HG03139 (cell line): Measurements from ENCODE around the gene TREM1.

Experiments used
- ATAC-seq: cut with Tn5 transposase; IDR thresholded peaks from one replicate; pipeline ENCODE4 v1.9.1; 2021; ENCODE audit not compliant: unreplicated experiment

Gene TREM1

DNA sequence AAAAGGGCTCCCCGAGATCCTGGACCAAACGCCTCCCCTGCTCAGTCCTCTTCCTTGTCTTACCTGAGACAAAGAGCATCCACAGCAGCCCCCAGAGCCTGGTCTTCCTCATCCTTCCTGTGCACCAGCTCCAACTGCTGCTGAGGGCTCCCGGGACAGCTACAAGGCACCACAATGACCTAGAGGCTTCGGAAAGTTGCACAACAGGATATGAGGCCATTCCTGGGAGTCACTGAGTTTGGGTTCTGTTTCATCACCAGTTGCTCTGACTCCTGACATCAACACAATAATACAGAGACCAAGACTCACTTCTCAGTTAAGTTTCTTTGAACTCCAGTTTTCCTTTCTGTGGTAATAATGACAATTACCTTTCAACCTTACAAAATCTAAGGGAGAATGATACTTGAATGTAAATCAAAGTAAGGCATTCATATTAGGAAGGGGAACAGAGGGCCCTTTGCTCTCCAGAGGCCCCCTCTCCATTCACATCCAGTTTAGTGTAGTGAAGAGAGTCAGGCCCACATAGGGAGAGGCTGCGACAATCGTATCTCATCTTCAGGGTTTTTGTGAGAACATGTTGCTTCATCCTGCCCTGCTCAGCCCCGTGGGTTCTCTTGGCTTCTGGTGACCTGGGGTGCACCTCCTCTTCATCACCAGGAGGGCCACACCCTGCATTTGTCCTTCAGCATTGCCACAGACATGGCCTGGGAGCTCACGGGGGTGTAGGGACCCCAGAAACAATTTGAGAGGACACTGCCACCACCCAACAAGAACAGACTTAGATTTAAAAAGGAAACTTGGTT lies at the start of gene TREM1:
Gene TREM1, minus strand, starts transcription at position 139 of the 803 bp plus-strand sequence. Its CDS starts 27 bp downstream, at position 112.
- no peak for ATAC-seq

- ATAC-seq, result no peak
Observed at GRCh38 chr6:41335943-41336342, 49.5 kb upstream of the TREM1 start.

- no peak for ATAC-seq
Observed at GRCh38 chr6:41335296-41335695, 48.8 kb upstream of the TREM1 start, which contains the start of gene NCR2. Gene NCR2 (plus strand): TSS chr6:41335608. CDS start chr6:41335877, 269 bp downstream.

DNA sequence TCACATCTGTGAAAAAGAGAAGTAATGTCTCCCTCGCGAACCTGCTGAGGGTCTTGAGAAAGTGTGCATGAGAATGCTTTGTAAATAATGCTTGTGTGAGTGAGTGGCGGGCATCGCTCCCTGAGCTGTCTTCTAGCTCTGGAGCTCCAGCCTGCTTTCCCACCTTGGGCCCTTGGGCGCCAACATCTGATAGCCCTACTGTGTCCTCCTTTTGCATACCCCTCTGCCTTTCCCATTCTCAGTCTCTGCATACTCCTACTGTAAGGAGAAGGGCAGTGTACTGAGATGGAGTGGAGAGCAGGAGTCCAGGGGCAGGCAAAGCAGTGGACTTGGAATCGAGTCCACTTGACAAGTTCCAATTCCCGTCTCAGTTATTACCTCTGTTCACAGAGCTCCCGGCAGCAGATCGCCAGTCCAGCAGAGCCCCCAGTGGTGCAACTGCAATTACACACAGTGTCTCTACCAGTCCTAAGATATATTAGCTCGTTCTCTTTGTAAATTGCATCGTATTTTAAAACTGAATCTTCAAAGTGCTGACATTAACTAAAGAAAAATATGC lies 48.1 kb upstream of the TREM1 start:
- ATAC-seq, result no peak

DNA sequence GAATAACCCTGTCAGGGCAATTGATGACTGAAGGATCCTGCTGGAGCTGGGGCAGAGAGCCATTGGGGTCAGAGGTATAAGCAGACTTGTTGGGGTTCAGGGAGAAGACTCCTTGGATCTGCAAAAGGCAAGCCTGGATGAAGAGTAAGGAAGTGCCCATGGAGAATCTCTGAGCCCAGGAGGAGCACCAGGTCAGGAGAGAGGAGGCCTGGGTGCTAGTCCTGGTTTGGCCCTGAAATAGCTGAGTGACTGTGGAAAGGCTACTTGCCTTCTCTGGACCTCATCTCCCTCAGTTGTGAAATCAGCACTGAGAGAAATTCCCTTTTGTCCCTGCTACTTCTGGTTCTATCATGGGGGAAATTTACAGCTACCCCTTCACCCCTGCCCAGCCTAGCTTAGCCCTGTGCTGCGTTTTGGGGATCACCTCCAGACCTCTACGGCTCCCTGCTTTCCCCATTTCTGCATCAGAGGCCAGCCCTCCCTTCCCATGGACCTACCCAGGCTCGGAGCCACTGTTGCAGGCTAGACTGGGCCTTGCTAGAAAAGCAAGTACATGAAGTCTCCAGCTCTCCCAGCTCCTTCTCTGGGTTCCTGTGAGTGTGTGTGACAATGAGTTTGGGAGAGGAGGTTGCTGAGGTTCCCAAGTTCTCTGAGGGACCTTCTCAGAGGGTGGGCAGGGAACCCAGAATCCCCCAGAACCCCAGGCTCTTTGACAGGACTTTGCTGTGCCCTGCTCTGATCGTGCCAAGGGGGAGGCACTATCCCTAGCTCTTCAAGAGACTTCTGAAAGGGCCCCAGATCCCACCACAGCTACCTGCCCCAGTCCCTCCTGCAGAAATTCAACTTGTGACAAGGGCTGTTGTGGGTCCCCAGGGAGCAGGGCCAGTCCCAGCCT lies 46.6 kb upstream of the TREM1 start:
- no peak for ATAC-seq

DNA sequence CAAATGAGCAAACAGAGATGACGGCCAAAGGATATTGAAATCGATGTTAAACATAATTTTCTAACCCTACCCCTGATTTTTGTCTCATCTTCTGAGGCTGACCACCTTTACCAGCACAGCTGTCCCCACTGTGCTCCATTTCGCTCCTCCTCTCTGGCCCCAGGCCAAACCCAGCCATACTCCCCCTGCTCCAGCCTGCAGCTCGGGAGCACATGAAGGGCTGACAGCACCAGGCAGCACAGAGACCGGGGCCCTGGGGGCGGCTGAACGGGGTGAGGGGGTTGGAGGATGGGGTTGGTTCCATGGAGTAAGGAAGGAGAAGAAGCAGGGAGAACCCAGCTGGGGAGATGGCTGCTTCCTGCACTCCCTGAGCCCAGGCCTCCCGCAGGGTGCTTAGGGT lies 45.8 kb upstream of the TREM1 start:
- no peak for ATAC-seq

DNA sequence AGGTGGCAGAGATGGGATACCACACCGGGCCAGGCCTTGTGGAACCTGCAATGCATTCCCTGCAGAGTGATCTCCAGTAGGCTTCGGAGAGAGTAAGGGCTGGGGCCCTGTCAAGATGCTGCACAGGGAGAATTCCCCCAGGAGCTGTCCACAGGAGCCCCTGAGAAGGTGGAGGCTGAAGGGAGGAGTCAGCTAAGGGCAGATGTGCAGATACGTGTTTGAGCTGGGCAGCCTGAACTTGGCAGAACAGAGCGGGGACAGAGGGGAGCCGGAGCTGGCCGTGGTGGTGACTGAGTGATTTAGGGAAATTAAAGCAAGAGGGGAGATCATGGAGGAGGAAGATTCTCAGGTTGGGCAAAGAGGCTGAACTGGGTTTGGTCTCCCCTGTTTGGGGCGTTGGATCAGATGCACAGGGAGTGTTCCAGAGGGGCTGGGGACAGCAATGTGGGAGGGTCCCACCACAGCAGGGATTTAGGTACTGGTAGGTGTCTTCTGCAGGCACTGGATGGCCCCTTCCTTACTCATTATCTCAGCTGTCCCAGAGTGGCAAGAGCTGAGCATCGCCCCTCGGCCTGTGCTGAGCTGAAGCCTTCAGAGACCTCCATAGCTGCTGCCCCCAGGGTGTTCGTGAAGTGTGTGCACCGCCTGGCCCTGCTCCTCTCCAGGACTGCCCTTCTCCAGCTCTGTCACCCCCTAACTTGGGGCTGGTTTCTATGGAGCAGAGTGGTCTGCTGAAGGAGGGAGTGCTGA lies 45.1 kb upstream of the TREM1 start:
- ATAC-seq, result no peak

DNA sequence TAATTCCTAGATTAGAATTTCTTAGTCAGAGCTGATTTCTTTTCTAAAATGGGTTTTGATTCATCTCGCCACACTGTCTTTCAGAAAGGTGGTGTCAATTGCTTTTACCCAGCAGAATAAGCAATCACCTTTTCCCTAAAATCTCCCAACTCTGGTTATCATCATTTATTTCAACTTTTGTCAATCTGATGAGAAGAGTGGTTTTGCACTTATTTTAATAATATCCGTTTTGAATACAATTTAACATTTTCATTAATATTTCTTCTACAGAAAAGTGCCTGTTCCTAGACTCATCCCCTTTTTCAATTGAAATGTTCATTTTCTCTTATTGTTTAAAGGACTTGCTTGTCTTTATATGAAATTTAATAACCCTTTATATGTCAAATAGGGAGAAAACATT lies 40.7 kb upstream of the TREM1 start:
- no peak for ATAC-seq

- no peak for ATAC-seq
Observed at GRCh38 chr6:41326092-41326491, 39.6 kb upstream of the TREM1 start.

DNA sequence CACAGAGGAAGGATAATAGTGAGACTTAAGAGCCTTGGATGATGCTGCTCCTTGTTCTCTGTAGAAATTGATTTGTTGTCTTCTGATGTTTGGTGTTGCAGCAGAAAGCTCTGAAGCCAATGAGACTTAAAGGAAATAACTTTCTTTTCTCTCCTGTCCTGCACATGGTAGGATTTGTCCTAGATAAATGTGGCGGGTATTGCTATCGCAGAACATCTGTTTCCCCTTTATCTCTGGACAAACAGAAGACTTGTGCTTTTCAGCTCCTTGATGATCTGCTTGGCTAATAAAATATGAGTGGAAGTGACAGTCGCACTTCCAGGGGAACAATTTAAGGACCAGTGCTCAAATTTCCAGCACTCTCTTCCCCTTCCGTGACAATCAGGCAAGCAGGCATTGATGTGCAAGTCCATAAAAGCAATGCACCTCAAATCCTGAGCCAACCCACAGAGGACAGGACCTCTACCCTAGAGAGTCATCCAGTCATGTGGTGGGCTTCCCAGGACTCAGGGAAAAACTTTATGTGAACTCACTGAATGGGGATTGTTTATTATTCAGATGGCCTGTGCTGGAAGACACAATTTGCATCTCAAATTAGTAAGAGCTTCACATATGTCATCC lies 39.1 kb upstream of the TREM1 start:
- no peak for ATAC-seq

- no peak for ATAC-seq
Observed at GRCh38 chr6:41321183-41321582, 34.7 kb upstream of the TREM1 start.

DNA sequence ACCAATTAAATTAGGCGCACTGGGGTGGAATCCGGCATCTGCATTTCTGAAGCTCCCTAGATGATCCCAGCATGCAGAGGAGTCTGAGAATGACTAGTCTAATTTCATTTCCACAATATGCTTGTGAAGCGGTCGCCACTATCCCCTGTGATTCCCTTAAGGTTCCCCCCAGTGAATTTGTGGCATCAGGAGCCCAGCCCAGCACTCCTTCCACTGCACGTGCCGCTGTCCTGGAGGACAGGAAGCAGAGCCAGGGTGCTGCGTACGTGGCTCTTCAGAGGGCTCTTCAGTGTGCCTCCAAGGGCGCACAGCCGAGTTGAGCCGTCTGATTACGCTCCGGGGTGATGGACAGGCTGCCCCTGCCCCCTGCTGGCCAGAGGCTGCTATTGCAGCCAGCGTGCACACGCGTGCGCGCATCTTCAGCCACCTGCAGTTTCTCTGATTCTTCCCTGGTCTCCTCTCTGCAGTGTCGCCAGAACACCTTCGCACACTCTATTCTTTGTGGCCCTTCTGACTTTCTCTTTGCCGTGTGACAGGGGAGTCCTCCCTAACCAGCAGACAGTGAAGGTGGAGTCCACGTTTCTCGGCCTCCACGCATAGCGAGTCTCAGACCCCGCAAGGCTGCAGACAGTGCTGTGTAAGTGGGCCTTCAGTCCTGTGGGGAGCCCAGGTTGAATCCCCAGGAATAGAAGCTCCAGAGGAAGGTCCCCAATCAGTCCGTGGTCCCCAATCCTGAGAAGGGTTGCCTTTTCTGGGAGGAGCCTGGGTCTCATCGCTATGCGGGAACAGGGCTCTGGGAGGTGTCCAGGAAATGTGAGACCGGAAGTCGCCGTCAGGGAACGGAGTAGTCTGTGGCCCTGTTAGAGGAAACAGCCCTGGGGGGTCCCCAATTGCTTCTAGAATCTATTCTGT lies 32.4 kb upstream of the TREM1 start:
- ATAC-seq, result peak; percentile 89

- no peak for ATAC-seq
Observed at GRCh38 chr6:41318261-41318653, 31.8 kb upstream of the TREM1 start.

DNA sequence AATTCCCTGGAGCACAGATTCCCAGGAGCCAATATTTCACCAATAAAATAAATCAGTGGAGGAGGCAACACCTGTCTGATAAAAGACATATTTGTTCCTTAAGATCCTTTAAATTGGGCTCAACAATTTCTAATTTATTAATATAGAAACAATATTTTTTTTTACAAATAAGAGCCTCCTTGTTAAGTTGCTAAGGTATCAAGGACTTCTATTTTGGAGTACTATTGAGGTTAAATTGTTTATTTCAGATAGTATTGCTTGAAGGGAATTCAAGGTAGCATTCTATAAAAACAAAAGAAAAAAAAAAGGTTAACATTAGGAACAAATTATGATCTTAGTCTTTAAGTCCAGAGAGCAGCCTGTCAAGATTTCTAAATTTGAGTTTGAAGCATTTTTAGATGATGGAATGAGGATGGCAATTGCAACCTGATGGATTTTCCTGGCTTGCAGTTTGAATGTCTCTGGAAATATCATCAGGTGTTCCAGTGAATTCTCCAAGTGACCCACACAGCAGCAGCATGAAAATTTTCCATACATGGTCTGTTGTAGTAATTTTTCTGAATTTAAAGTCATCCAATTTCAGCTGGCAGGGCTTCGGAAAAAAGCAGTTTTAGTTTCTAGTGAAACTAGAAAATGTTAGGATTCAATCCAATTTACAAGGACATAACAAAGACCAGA lies 29.6 kb upstream of the TREM1 start:
- no peak for ATAC-seq

DNA sequence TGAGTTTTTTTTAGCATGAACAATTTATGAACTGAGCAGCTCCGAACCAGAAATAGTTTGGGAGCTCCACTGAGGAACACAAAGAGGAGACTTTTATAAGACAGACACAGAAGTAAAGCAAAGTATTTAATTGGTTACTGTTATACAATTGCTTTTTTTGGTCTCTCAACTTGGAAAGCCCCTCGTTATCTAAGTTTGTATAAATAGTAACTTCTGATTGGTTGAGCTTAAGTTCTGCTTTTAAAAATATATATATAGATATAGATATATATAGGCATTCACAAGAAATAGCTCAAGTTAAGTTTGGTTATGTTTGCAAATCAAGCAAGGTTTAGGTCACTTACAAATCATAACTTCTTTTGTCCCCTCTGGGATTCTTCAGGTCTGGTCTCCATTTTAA lies 28.7 kb upstream of the TREM1 start:
- ATAC-seq, result no peak

DNA sequence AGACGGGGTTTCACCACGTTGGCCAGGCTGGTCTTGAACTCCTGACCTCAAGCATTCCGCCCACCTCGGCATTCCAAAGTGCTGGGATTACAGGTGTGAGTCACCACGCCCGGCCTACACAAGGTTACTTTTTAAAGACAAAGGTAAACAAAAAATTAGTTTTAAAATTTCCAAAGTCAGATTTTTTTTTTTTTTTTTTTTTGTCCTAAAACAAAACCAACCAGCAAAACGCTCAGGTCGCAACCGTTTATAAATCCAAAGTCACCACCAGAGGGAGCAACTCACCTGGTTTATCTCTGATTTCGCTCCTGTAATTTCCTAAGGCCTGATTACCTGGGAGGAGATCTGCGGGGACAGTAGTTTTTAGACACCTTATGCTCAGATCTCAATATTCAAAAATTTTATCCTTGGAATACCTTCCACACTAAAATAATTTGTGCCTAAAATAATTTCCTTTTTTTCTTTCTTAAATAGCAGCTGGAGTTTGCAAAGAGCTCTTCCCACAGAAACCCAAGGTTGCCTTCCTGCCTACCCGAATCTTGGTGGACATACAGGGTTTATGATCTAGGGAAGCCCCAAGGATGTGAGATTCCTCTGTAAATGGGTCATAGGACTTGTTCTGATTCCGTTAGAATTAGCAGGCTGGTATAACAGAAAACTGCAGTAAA lies 19.8 kb upstream of the TREM1 start:
- ATAC-seq, result no peak

DNA sequence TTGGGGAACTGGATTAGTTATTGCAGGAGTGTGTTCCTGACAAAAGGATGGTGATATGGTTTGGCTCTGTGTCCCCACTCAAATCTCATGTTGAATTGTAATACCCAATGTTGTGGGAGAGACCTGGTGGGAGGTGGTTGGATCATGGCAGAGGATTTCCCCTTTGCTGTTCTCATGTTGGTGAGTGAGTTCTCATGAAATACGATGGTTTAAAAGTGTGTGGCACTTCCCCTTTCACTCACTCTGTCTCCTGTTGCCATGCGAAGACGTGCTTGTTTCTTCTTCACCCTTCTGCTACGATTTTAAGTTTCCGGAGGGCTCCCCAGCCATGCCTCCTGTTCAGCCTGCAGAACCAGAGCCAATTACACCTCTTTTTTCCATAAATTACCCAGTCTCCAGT lies 16.2 kb upstream of the TREM1 start:
- ATAC-seq, result no peak

- no peak for ATAC-seq
Observed at GRCh38 chr6:41298785-41299502, 12.5 kb upstream of the TREM1 start.
